Measurements from ENCODE around the gene WDR43.

Gene WDR43

DNA sequence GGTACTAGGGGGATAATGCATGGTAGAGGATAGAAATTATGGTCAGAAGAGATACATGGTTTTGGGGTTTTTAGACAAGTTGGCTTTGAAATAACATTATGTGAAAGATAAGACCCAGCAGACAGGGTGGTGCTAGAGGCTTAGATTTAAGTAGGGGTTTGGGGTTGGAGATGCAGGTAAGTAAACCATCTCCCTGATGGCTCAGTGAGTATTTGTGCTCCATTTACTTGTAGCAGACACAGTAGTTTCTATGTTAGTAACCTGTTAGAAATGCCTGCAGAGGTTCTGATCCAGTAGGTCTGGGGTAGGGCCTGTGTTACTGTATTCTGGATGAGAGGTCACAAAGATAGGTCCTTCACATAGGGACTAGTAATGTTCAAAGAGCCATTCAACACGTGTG, 13.7 kb downstream of the WDR43 start:
- DNase-seq (ENCODE audit: low spot score): no peak

DNA sequence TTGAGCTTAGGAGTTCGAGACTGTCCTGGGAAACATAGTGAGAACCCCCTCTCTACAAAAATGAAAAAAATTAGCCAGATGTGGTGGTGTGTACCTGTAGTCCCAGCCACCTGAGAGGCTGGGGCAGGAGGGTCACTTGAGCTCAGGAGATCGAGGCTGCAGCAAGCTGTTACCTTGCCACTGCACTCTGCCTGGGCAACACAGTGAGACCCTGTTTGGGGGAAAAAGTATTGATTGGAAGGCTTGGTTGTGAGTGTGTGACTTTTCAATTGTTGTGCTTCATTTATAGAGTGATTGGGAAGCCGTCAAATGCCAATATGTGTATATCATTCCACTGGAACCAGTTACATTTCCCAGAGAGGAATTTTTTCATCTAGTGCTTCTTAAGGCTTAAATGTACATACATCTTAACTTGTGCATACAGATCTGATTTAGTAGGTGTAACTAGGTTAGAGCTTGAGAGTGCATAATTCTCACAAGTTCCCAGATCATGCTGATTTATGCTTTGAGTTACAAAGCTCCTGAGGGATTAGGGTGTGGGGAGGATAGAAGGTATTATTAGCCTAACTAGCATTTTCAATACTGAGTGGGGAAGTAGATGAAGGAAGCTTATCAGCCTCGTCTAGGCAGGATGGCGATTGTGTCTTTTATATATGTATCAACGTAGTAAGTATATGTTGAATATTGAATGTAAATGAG, 15.3 kb downstream of the WDR43 start:
- no peak for DNase-seq (ENCODE audit: low spot score)

DNA sequence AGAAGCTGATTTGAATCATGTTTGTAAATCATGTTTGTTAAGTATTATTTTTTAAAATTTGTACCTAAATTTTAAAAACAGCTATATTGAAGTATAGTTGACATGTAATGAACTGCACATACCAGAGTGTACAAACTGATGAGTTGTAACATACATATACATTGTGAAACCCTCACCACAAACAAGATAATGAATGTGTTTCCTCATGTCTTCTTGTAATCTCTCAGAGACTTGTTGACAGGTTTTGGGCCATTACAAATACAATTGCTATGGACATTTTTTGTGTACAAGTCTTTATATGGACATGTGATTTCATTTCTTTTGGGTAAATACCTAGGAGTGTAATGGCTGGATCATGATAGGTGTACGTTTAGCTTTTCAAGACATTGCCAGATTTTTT, 21.5 kb downstream of the WDR43 start:
- no peak for DNase-seq (ENCODE audit: low spot score)

DNA sequence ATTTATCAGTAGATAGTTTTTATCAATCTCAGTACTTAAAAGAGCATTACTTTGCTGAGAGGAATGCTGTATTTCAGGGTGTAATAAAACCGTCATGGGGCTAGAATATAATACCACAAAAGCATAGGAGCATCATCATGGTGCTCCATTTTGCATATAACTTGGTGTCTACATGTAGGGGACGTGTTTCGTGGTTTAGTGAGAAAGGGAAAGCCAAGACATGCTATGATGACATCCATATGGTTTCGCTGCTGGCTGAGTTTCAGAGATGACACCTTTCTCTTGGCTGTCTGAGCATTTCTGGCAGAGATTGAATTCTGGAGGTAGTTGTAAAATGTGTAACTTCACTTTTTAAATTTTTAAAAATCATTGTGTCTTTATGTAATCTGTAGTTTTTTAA, 32.4 kb downstream of the WDR43 start:
- no peak for DNase-seq (ENCODE audit: low spot score)

DNA sequence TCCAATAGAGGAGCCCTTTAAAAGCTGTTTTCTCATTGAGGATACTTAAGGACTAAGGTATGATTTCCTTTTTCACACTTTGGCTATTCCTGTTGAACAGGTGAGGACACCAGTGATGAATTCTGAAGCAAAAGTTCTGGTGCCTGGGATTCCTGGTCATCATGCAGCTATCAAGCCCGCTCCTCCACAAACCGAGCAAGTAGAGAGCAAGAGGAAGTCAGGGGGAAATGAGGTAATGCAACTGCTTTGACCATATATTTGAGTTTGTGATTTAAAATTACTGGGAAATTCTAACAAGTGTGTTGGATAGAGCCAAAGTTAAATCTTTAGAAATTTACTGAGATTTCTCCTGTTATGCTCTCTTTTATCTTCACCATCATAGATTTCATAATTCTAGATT, 33.0 kb downstream of the WDR43 start:
- DNase-seq (ENCODE audit: low spot score): no peak

DNA sequence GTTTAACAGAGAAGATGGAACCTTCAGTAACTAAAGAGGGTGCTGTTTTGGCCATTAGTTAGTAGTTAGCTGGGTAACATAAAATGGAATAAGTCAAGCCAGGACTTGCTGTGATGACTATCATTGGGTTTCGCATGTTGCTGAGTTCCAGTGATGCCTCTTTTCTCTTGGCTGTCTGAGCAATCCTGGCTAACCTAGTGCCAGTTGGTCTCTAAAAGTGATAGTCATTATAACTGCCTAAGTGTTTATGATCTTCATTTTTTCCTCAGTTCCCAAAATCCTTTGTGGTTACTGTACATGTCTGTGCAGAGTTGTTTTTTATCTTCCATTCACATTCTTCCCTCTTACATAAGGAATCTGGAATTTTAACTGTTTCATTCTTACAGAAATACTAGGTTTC, 33.4 kb downstream of the WDR43 start:
- DNase-seq (ENCODE audit: low spot score): no peak

DNA sequence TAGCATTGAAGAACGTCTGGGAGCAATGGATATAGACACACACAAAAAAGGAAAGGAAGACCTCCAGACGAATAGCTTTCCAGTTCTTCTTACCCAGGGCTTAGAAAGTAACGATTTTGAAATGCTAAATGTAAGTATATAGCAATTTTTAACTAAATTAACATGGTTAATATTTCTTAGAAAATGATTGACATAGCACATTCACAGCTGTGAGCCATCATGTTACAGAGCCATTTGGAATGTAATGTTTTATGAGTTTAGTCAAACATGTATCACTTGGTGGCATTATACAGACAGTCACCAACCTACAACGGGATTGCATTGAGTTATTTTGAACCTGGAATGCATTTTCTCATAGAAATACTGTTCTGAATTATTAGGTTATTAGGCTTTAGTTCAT, 35.1 kb downstream of the WDR43 start:
- DNase-seq (ENCODE audit: low spot score): no peak

DNA sequence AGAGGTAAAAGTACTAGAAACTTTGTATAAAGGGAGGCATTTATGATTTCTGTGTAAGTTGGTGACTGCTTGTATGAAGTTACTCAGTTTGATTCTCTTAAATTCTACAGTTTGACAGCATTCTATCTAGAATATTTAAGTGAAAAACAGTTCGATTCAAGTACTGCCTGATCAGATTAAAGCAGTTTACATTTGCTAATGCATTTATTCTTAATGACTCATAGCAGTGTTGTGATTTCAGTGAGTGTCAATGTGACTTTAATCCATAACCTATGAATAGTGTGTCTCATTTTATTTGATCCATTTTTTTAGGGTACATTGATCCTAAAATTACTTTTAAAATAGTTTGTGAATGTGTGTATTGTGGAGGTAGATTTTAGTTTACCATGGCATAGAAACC, 35.7 kb downstream of the WDR43 start:
- DNase-seq (ENCODE audit: low spot score): no peak

DNA sequence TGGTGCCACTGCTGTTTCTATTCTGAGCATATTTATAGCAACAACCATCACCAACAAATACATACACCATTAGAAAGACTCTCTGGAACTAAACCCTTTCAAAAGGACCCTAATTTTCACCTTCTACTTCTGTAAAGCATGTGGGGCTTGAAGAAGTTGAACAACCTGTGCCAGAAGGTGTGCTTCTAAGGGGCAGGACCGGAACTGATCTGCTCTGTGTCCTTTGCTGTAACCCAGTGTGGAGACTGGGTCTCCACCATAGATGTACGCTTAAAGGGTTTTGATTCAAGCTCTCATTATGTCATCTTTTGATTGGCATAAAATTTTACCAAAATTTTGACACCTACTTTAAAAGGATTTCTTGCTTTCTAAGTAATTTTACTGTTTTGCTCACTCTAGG, 40.3 kb downstream of the WDR43 start:
- no peak for DNase-seq (ENCODE audit: low spot score)

DNA sequence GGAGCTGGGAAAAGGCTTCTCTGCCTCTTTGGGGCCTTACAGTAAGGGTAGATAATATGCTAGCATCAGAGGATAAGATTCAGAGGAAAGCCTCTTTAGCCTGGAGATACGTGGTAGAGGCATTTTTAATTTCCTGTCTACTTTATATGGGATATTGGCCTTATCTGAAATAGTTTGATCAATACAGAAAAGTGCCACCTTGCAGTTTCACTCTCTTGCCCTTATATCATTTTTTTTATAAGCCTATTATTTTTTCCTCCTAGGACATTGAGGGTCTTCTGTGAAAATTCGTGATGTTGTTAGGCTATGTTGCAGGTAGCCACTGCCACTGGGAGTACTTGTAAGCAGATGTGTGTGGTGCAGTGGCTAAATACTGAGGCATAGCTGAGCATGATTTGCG, 46.5 kb downstream of the WDR43 start:
- DNase-seq (ENCODE audit: low spot score): no peak

DNA sequence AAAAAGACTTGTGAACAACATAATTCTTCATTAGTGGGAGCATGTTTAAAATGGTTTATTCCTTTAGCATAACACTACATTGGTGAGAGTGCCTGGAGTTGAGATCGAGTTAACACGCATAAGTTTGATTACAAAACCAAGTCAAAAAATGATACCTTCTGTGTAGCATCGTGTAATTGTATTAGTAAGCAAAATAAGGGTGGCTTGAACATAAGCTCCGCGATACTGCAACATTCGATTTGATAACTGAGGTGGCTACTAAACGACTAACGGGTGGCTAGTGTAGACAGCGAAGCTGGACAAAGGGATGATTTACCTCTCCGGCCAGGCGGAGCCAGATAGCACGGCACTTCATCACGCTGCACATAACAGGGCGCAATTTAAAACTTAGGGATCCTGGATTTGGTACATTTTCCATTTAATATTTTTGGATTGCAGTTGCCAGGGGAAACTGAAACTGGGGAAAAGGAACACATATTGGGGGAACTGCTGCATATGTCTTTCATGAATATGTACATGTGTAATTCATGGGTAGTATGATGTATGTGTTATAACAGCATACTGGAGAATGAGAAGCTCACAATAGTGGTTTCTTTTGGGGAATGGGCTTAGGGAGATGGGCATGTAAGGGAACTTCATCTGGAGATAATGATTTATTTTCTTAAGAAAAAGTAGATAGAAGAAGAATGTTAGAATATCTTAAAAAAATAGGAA, 50.2 kb downstream of the WDR43 start:
- DNase-seq (ENCODE audit: low spot score): no peak

DNA sequence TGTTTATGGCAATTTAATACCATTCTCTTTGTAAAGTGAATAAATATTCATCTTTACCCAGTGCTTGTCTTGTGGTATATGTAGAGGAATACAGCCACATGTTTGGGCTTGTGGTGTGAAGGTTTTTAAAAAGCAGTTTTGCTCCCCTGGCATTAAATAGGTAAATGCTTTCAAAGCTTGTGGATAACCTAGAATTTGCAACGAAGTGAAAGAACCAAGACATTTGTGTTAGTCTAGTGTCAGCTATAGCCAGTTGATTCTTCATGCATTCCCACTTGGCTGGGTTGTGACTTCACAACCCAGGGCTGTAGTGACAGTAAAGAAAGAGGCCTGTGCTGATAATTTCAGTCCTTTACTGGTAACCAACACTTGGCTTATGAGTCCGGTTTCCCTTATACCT, 53.7 kb downstream of the WDR43 start:
- no peak for DNase-seq (ENCODE audit: low spot score)

DNA sequence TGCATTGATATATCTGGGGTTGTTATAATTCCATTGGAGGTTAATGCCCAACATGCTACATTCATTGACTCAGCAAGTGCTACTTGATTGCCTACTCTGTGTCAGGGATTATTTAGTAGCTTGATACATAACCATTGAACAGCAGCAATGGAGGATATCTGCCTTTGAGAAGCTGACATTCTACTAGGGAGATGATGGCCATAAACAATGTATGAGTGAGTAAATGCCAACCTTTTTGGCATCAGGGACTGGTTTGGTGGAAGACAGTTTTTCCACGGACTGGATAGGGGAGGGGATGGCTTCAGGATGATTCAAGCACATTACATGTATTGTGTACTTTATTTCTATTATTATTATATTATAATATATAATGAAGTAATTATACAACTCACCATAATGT, 54.7 kb downstream of the WDR43 start:
- no peak for DNase-seq (ENCODE audit: low spot score)

DNA sequence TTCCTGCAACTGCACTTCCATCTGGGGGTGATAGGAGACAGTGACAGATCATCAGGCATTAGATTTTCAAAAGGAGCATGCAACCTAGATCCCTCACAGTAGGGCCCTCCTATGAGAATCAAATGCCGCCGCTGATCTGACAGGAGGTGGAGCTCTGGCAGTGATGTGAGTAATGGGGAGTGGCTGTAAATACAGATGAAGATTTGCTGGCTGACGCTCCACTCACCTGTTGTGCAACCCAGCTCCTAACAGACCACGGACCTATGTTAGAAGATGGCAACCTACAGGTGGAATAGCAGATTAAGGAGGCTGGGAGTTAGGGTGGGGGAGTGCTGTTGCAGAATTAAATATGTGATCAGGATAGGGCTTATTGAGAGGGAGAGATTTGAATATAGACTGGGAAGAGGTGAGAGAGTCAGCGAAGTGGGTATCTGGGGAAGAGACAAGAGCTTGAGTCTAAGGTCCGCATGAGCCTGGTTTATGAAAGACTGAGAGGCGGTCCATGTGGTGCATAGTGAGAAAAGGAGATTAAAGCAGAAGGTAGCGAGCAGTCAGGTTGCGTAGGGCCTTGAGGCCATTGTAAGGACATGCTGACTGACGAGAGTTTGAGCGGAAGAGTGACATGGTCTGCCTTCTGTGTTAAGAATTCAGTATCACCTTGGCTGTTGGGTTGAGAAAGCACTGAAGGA, 55.3 kb downstream of the WDR43 start:
- DNase-seq (ENCODE audit: low spot score): no peak

DNA sequence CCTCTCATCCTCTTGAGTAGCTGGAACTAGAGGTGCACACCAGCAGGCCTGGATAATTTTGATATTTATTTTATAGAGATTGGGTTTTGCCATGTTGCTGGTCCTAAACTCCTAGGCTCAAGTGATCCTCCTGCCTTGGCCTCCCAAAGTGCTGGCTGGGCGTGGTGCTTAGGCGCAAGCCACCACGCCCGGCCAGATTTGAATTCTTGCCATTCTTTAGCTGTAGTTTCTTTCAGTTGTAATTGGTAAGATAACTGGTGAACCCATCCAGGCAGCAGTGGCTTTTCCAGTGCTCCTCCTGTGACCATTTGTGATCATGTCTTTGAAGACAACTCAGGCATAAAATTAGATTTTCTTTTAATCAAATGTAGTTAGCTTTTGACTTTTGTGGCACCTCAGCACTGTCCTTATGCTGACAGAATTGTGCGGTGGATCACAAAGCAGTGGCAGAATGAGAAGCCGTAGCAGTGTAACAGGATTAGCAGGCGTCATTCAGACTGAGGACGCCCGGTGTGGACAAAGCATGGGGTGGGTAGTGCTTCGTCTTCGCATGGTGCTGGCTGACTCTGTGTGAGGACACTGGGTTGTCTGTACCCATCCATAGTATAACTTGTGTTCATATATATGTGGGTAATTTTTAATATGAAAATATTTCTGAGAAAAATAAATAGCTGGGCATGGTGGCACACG, 56.6 kb downstream of the WDR43 start:
- no peak for DNase-seq (ENCODE audit: low spot score)

DNA sequence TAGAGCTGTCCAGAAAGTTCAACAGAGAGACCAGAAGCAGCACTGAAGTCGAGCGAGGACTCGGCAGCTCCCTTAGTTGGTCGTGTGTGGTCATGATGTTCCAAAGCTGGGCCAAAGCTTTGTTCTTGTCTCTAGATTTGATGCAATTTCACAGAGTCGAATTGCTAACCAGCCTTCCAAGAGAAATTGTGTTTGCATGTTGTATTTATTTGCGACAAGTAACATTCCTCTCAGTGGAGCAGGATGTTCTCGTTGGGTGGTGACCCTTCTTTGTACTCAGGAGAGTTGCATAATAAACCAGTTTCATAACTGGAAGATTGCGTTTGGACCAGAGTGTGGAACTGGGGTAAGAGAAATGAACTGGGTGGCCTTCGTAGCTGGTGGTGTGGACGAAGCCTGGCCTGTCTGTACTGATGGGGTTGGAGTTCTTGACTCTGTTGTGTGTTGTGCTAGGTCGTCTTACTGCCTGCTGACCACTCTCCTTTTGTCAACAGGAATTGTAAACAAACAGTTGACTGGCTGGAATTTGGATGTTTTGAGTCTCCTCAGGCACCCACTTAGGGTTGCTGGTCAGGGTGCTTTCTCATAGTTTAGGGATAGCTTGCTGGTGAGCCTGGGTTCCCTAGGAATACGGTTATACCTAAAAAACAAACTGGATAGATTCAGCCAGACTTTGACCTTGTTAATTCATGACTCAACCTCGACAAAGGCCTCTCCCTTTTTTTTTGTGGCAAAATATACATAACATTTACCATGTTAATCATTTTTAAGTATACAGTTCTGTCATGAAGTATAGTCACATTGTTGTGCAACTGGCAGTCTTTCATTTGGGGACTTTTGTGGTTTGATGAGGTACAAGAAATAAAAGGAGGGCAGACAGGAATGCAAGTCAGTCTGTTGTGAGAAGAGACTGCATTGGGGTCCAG, 57.7 kb downstream of the WDR43 start:
- DNase-seq (ENCODE audit: low spot score): no peak

DNA sequence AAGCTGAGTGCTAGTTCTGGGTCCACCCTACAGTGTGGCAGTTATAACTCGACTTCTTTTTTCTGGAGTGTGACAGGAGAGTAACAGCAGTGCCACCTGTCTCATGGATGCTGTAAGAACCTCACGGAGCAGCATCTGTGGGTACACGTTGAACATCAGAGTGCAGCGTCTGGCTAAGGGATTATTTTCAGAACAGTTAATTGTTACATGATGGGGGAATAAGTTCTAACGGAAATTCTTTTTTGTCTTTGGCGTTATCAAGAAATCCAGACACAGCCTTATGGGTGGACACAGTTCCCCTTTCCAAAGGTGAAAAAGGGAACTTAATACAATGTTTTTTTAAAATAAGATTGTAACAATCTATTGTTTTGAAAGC, 58.4 kb downstream of the WDR43 start:
- DNase-seq (ENCODE audit: low spot score): no peak

DNA sequence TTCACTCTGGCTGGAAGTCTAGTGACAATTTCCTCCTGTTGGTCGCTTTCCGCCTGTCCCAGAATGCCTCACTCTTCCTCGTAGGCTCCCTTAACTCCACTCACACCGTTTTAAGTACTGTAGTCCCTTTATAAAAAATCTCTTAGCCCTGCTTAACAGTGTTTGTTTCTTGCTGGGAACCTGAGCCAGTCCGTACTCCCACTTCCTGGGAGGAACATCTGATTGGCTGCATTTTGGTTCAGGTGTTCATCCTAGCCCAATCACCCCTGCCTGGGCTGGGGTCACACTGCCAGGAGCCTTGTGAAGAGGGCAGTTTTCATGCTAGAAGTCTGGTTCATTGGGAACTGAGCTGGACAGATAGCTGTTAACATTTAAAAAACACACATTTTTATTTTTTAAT, 61.0 kb downstream of the WDR43 start:
- no peak for DNase-seq (ENCODE audit: low spot score)

DNA sequence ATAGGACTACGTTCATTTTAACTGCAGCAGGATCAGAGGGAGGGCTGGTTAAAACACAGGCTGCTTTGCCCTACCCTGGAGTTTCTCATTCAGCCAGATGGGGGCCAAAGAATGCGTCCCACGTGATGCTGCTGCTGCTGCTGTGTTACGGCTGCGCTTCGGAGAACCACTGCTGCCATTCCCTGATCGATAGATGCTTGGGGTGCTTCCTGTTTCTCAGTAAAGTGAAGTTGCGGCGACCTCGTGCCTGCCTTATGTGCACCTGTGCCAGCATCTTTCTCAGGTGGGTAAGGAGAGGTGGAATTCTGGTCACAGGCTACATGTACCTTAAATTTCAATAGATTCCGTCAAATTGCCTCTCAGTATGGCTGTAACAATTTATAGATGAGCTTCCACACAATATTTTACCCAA, 62.0 kb downstream of the WDR43 start:
- DNase-seq (ENCODE audit: low spot score): no peak

DNA sequence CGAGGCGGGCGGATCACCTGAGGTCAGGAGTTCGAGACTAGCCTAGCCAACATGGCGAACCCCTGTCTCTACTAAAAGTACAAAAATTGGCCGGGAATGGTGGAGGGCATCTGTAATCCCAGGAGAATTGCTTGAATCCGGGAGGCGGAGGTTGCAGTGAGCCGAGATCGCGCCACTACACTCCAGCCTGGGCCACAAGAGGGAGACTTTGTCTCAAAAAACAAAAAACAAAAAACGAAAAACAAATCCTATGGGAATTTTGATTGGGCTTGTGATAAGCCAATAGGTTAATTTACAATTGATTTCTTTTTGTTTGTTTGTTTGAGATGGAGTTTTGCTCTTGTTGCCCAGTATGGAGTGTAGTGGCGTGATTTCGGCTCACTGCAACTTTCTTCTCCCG, 62.4 kb downstream of the WDR43 start:
- no peak for DNase-seq (ENCODE audit: low spot score)

DNA sequence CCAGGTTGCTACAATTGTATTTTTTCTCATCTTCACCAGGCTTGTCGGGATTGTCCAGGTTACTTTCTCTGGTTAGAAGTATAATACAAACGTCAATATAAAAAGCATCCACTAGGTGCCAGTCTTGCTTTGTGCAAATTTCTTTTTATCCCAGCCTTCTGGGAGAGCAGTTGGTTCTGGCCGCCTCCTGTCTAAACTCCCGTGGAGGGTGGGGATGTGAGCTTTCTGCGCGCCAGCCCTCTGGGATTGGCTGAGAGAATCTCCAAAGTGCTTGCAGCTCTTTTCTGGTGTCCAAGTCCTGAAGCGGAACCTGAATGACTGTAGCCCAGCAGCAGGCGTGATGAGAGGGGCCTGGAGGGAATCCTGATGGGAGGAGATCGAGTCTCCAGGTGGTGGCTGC, 64.2 kb downstream of the WDR43 start:
- peak; percentile 62 for DNase-seq (ENCODE audit: low spot score)

DNA sequence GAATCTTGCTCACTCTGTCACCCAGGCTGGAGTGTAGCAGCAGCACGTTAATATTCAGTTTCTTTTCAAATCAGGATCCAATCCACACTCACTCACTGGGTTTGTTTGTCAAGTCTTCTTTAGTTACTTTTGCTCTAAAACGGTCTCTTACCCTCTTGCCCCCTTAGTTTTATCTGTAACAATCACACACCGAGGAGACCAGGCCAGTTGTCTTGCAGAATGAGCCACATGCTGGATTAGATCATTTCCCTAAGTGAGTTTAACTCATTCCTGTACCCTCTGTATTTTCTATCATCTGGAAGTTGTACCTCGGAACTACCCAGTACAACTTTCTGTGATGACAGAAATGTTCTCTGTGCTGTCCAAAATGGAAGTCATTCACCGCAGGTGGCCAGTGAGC, 65.9 kb downstream of the WDR43 start:
- no peak for DNase-seq (ENCODE audit: low spot score)

All from HuH-7 (cell line).